GM19240 (cell line): ENCODE data around the gene IMP4.

ENCODE experiments used
- DNase-seq: peaks from one replicate; pipeline ENCODE4 v3.0.0; 2011; ENCODE audit warnings: low spot score; ENCODE audit not compliant: insufficient read length

The IMP4 gene

GRCh38 chr2:130336150-130336876 is 6.4 kb upstream of the IMP4 start:
- no peak for DNase-seq

- peak; percentile 53 for DNase-seq
These were observed 5.6 kb upstream of the IMP4 start for GRCh38 chr2:130336877-130337734.

- no peak for DNase-seq
These were observed 4.9 kb upstream of the IMP4 start for GRCh38 chr2:130337735-130338325.

- DNase-seq, result no peak
These were observed 3.8 kb upstream of the IMP4 start for GRCh38 chr2:130338793-130339345.

- DNase-seq, result no peak
These were observed 2.6 kb upstream of the IMP4 start for GRCh38 chr2:130339885-130340745.

GRCh38 chr2:130341562-130342019 is 1.1 kb upstream of the IMP4 start:
- DNase-seq, result no peak

- peak; percentile 76 for DNase-seq
These were observed 621 bp upstream of the IMP4 start for GRCh38 chr2:130342020-130342532.

GRCh38 chr2:130344578-130344977 is 1.9 kb downstream of the IMP4 start:
- no peak for DNase-seq

GRCh38 chr2:130345091-130345490 is 2.4 kb downstream of the IMP4 start:
- DNase-seq, result no peak

- DNase-seq, result no peak
These were observed 2.9 kb downstream of the IMP4 start for GRCh38 chr2:130345611-130346010.

GRCh38 chr2:130346041-130346740 is 3.5 kb downstream of the IMP4 start:
- DNase-seq, result no peak

- DNase-seq, result no peak
These were observed 4.0 kb downstream of the IMP4 start for GRCh38 chr2:130346741-130347066.

GRCh38 chr2:130347220-130347925 is 4.7 kb downstream of the IMP4 start:
- DNase-seq, result no peak

GRCh38 chr2:130349174-130349573 is 6.5 kb downstream of the IMP4 start:
- no peak for DNase-seq

GRCh38 chr2:130351711-130352110 is 9.0 kb downstream of the IMP4 start:
- DNase-seq, result no peak

- no peak for DNase-seq
These were observed 9.5 kb downstream of the IMP4 start for GRCh38 chr2:130352237-130352636.

- no peak for DNase-seq
These were observed 10.8 kb downstream of the IMP4 start for GRCh38 chr2:130353291-130354138.

GRCh38 chr2:130354139-130354428 is 11.4 kb downstream of the IMP4 start:
- DNase-seq, result no peak

GRCh38 chr2:130355172-130355577 is 12.5 kb downstream of the IMP4 start:
- DNase-seq, result no peak
